GM21737 (cell line): ENCODE measurements around the gene LMOD3.
A peak's percentile ranks its signal among the peaks of the same experiment; 100 is the strongest.

Experiments used
- ATAC-seq: cut with Tn5 transposase; IDR thresholded peaks from one replicate; pipeline ENCODE4 v1.9.1; 2021; ENCODE audit warnings: mild to moderate bottlenecking, moderate library complexity; ENCODE audit not compliant: unreplicated experiment

The LMOD3 gene

DNA sequence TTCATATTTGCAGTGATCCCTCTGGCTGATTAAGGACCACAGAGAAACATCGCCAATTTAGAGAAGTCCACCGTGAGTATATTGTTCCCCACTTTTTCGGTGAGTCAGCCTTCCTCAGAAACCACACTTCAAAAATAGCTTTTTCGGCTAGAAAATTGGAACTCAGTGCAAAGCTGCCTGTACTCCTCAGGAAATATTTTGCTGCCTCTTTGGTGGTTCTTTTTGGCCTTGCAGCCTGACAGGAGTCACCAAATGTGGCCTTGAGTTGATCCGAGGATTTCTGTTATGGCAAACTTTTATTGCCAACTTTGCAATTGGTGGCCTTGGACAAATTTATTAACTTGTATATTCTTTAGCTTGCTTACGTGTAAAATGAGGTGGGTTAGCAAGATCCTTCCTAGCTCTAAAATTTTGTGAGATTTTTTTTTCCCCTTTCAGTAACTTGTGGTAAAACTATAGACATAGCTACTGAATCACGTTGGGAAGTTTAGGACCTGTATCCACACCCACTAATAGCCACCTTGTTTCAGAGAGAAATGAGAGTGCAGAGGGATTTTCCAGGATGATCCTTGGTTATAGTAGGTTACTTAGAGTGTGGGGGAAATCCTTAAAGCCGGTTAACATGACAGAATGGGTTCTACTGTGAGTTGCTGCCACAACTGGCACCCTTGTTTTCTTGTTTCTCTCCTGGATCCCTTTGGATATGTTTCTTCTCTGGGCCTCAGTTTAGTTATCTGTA is 27.8 kb downstream of the LMOD3 start:
- no peak for ATAC-seq

- peak; percentile 78 for ATAC-seq
Measured at GRCh38 chr3:69092030-69092516, 30.3 kb downstream of the LMOD3 start.

- no peak for ATAC-seq
Measured at GRCh38 chr3:69091389-69092029, 30.9 kb downstream of the LMOD3 start.

DNA sequence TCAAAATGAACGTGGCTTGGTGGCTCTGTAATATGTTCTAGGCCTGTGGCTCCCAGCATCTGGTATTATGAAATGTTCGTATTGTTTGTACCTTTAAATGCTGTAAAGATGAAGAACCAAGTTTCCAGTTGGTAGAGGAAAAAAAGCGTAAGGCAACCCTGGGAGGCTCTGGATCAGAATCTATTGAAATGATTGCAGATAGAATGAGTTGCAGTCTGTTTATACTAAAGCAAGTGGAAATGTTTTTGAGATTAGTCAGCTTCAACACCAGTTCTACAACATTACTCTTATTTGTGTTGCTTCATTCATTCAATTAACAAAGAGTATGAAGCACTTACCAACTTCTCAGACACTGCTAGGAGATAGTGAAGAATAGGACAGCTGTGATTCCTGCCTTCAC is 32.4 kb downstream of the LMOD3 start:
- no peak for ATAC-seq

- no peak for ATAC-seq
Measured at GRCh38 chr3:69088063-69088462, 34.3 kb downstream of the LMOD3 start.

GRCh38 chr3:69087030-69087791 is 35.2 kb downstream of the LMOD3 start:
- ATAC-seq: no peak

GRCh38 chr3:69085833-69086722 is 36.3 kb downstream of the LMOD3 start:
- ATAC-seq: no peak

GRCh38 chr3:69085168-69085832 is 37.1 kb downstream of the LMOD3 start:
- ATAC-seq: no peak

GRCh38 chr3:69084326-69085167 is 37.8 kb downstream of the LMOD3 start, which contains the start of gene ARL6IP5:
Gene ARL6IP5, plus strand, starts transcription at chr3:69084937. Its CDS starts 111 bp downstream, at chr3:69085048.
- ATAC-seq: peak; percentile 55

DNA sequence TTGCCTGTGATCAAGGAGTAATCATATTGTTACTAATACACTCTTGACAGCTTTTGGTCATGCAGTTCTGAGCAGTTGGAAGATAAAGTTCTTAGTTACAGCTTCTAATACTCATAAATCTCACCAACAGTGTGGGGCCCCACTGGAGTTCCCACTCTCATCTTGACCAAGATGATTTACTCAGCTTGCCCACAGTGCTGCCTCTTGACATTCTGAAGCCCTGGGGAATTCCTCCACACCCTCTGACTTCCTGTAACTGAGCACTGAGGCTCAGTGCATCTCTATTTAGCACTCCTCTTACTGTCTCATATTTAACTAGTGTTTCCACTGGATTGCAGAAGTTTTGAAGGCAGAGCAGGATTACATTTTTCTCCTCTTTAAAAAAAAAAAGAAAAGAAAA is 39.6 kb downstream of the LMOD3 start:
- ATAC-seq: peak; percentile 52

GRCh38 chr3:69082361-69082760 is 40.0 kb downstream of the LMOD3 start:
- ATAC-seq: no peak

GRCh38 chr3:69081583-69082262 is 40.7 kb downstream of the LMOD3 start:
- ATAC-seq: no peak

GRCh38 chr3:69080233-69080920 is 42.0 kb downstream of the LMOD3 start, which contains the start of gene UBA3:
Gene UBA3, minus strand, starts transcription at chr3:69080365. Its CDS starts 12 bp downstream, at chr3:69080353.
- peak; percentile 52 for ATAC-seq

DNA sequence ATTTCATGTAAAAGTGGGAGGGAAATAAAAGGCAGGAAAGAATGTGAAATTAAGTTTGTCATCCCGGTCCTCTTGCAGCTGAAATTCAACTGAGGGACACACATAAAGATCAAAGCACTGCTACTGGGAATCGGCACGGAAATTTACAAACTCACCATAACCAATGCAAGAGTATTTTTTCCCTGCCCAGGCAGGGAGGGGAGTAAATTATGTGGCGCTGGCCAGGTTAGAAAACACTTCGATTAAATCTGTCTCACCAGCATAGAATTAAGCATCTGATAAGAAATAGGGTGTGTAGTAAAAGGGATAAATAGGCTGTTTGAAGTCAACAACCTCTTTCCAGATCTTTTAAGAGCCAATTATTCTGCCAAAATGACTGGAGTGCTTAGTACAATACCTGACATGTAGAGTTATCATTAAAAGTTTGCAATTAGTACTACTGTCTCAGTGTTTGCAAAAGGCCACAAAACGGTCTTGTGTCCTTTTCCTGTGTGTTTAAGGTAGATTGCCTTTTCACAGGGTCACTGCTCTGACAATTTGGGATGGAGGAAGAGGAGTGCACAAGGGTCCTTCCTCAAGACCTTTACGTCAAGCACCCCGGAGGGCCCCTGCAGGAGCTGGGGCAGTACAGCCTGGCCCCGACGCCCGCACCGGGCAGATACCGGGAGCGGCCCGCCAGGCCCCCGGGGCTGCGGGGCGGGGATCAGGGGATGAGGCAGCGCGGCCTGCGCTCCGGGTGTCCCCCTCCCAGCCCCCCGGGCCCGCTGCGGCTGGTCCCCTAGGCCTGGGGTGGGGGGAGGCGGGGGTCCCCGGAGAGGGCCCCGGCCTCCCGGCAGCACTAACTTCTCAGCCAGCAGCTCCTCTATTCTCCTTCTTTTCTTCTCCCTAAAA is 42.9 kb downstream of the LMOD3 start:
- no peak for ATAC-seq

GRCh38 chr3:69072928-69073327 is 49.5 kb downstream of the LMOD3 start:
- no peak for ATAC-seq

DNA sequence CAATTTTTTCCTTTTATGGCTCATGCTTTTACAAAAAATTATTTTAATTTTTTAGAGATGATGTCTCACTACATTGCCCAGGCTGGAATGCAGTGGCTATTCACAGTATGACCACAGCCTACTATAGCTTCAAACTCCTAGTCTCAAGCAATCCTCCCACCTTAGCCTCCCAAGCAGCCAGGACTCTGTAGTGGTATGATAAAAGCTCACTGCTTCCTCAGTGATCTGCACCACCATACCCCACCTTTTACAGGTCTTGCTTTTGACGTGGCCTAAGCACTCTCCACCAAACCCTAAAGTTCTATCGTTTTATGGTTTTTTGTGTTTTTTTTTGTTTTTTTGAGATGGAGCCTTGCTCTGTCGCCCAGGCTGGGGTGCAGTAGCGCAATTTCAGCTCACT is 56.3 kb downstream of the LMOD3 start:
- no peak for ATAC-seq
